H9 (cell line): ENCODE measurements around the gene VAPA. TPM values are rescaled to one million over a fixed set of nuclear protein-coding genes. Genes with fewer than 3 reads are reported as not detected.

Experiments used
- DNase-seq: peaks from one replicate; pipeline ENCODE4 v3.0.0-alpha.2; 2017
- H2AFZ ChIP-seq: one replicate; pipeline ENCODE4 v1.6.1; 2013; ENCODE audit warnings: mild to moderate bottlenecking, low read length, control low read depth, moderate library complexity
- H2AK5ac ChIP-seq: 2 replicates; pipeline ENCODE4 v1.6.1; 2013; ENCODE audit warnings: low read length, control low read depth, mixed read lengths; ENCODE audit not compliant: insufficient read length
- H2BK120ac ChIP-seq: one replicate; pipeline ENCODE4 v1.6.1; 2013; ENCODE audit warnings: low read depth, mild to moderate bottlenecking, low read length, control low read depth, inconsistent platforms; ENCODE audit not compliant: poor library complexity, severe bottlenecking
- H2BK12ac ChIP-seq: 2 replicates; pipeline ENCODE4 v1.6.1; 2013; ENCODE audit warnings: low read length, control low read depth, mixed read lengths, low read depth; ENCODE audit not compliant: insufficient read length
- H2BK15ac ChIP-seq: 2 replicates; pipeline ENCODE4 v1.6.1; 2013; ENCODE audit warnings: low read depth, low read length, control low read depth
- H2BK20ac ChIP-seq: one replicate; pipeline ENCODE4 v1.6.1; 2013; ENCODE audit warnings: low read depth, mild to moderate bottlenecking, low read length, control low read depth, inconsistent platforms; ENCODE audit not compliant: poor library complexity, severe bottlenecking
- H2BK5ac ChIP-seq: 2 replicates; pipeline ENCODE4 v1.6.1; 2013; ENCODE audit warnings: low read length, control low read depth, mixed read lengths; ENCODE audit not compliant: insufficient read length
- H3K14ac ChIP-seq: 2 replicates; pipeline ENCODE4 v1.6.1; 2013; ENCODE audit warnings: low read length, control low read depth; ENCODE audit not compliant: insufficient read depth
- H3K18ac ChIP-seq: 2 replicates; pipeline ENCODE4 v1.6.1; 2013; ENCODE audit warnings: low read depth, mild to moderate bottlenecking, mixed read lengths, low read length, control low read depth; ENCODE audit not compliant: insufficient read length
- H3K23ac ChIP-seq: 2 replicates; pipeline ENCODE4 v1.6.1; 2013; ENCODE audit warnings: low read length, control low read depth, mixed read lengths, low read depth; ENCODE audit not compliant: insufficient read length
- H3K23me2 ChIP-seq: 2 replicates; pipeline ENCODE4 v1.6.1; 2013; ENCODE audit warnings: low read depth, mild to moderate bottlenecking, mixed read lengths, low read length, control low read depth; ENCODE audit not compliant: insufficient read length, poor library complexity, severe bottlenecking
- H3K27ac ChIP-seq: 2 replicates; pipeline ENCODE4 v1.5.1; 2013; ENCODE audit warnings: low read length, control low read depth, mixed read lengths, low read depth; ENCODE audit not compliant: insufficient read length
- H3K27me3 ChIP-seq: 2 replicates; pipeline ENCODE4 v1.6.1; 2013; ENCODE audit warnings: low read length, control low read depth, inconsistent platforms; ENCODE audit not compliant: insufficient read depth
- H3K4ac ChIP-seq: 2 replicates; pipeline ENCODE4 v1.6.1; 2013; ENCODE audit warnings: low read depth, mild to moderate bottlenecking, control low read depth, inconsistent platforms, low read length, moderate library complexity
- H3K4me1 ChIP-seq: 2 replicates; pipeline ENCODE4 v1.6.1; 2013; ENCODE audit warnings: low read length, control low read depth, inconsistent platforms; ENCODE audit not compliant: insufficient read depth
- H3K4me2 ChIP-seq: 2 replicates; pipeline ENCODE4 v1.6.1; 2013; ENCODE audit warnings: low read length, control low read depth, mixed read lengths; ENCODE audit not compliant: insufficient read length, insufficient read depth
- H3K56ac ChIP-seq: 2 replicates; pipeline ENCODE4 v1.6.1; 2013; ENCODE audit warnings: low read depth, mild to moderate bottlenecking, mixed read lengths, low read length, control low read depth; ENCODE audit not compliant: insufficient read length
- H3K79me1 ChIP-seq: 2 replicates; pipeline ENCODE4 v1.6.1; 2013; ENCODE audit warnings: low read depth, mild to moderate bottlenecking, moderate library complexity, low read length, control low read depth, inconsistent platforms; ENCODE audit not compliant: insufficient read depth, poor library complexity, severe bottlenecking
- H3K79me2 ChIP-seq: 2 replicates; pipeline ENCODE4 v1.6.1; 2013; ENCODE audit warnings: low read length, control low read depth, inconsistent platforms; ENCODE audit not compliant: insufficient read depth
- H3K9ac ChIP-seq: 2 replicates; pipeline ENCODE4 v1.6.1; 2013; ENCODE audit warnings: low read length, control low read depth, mixed read lengths; ENCODE audit not compliant: insufficient read length; ENCODE audit errors: extremely low read depth
- H3K9me3 ChIP-seq: one replicate; pipeline ENCODE4 v1.6.1; 2013; ENCODE audit warnings: low read depth, low read length, inconsistent platforms; ENCODE audit not compliant: control insufficient read depth
- H3T11ph ChIP-seq: one replicate; pipeline ENCODE4 v1.6.1; 2013; ENCODE audit warnings: mild to moderate bottlenecking, low read length, control low read depth, inconsistent platforms
- H4K20me1 ChIP-seq: one replicate; pipeline ENCODE4 v1.6.1; 2013; ENCODE audit not compliant: control insufficient read depth, insufficient read length, insufficient read depth
- H4K5ac ChIP-seq: 2 replicates; pipeline ENCODE4 v1.6.1; 2013; ENCODE audit warnings: low read depth, mild to moderate bottlenecking, mixed read lengths, low read length, control low read depth; ENCODE audit not compliant: insufficient read length
- H4K8ac ChIP-seq: replicated peaks from 2 replicates; pipeline ENCODE4 v1.6.1; 2013; ENCODE audit warnings: low read length, control low read depth, mixed read lengths, low read depth; ENCODE audit not compliant: insufficient read length
- H4K91ac ChIP-seq: 2 replicates; pipeline ENCODE4 v1.6.1; 2013; ENCODE audit warnings: low read depth, mild to moderate bottlenecking, moderate library complexity, mixed read lengths, low read length, control low read depth; ENCODE audit not compliant: insufficient read length
- H3K27ac Mint-ChIP-seq, 3 experiments: 2 replicates in 2 of 3; 3 replicates in 1 of 3; pipeline ENCODE4 v1.8.0; 2020 to 2021; ENCODE audit warnings: mixed read lengths in 3 of 3, mild to moderate bottlenecking in 1 of 3, moderate library complexity in 1 of 3
- H3K27me3 Mint-ChIP-seq: 2 replicates; pipeline ENCODE4 v1.8.0; 2021; ENCODE audit warnings: low read depth, mild to moderate bottlenecking, moderate library complexity, mixed read lengths
- H3K36me3 Mint-ChIP-seq, 3 experiments: 2 replicates in 2 of 3; 3 replicates in 1 of 3; pipeline ENCODE4 v1.8.0; 2020 to 2021; ENCODE audit warnings: low read depth in 3 of 3, mixed read lengths in 3 of 3; ENCODE audit not compliant: insufficient read depth in 1 of 3
- H3K4me1 Mint-ChIP-seq, 2 experiments: 2 replicates each; pipeline ENCODE4 v1.8.0; 2020; ENCODE audit warnings: mixed read lengths in 2 of 2
- H3K4me3 Mint-ChIP-seq, 2 experiments: 2 replicates in 1 of 2; 3 replicates in 1 of 2; pipeline ENCODE4 v1.8.0; 2020 to 2021; ENCODE audit warnings: mild to moderate bottlenecking in 2 of 2, mixed read lengths in 2 of 2, moderate library complexity in 1 of 2
- H3K9me3 Mint-ChIP-seq, 2 experiments: 2 replicates in 1 of 2; 3 replicates in 1 of 2; pipeline ENCODE4 v1.8.0; 2020; ENCODE audit warnings: mild to moderate bottlenecking in 2 of 2, mixed read lengths in 2 of 2, moderate library complexity in 1 of 2
- CTCF ChIP-seq: fragments of 200-600 bp; sonication (generic); conservative IDR thresholded peaks from 3 replicates; pipeline ENCODE4 v1.8.0; 2021; ENCODE audit warnings: antibody characterized with exemption, mild to moderate bottlenecking
- WGBS: extraction: QIAGEN DNeasy Blood & Tissue Kit; methylation state at CpG from one replicate; pipeline ENCODE4 v1.1.7; 2013; ENCODE audit warnings: missing lambda C conversion rate, low lambda C conversion rate, mixed read lengths; ENCODE audit not compliant: insufficient read length; ENCODE audit errors: extremely low coverage; 5-methylcytosine and 5-hydroxymethylcytosine counted together
- total RNA-seq: library from RNA; stranded (reverse); gene quantifications from 2 replicates; pipeline ENCODE4 v1.2.1, GENCODE V29; 2021

Gene VAPA
- total RNA-seq, 1 experiment from 2014 or later, result 141 TPM

- WGBS, result no CpG with 5 or more reads among the region's 3 CpGs
- DNase-seq, result no peak
- H4K8ac ChIP-seq, result no peak overlapping the region
- no peak overlapping the region for H3K9ac ChIP-seq
- no peak overlapping the region for H3K27ac ChIP-seq
- no peak overlapping the region for H3K18ac ChIP-seq
- no peaks in the 10 kb centered on the region for H3K9me3 ChIP-seq
- no peaks in the 10 kb centered on the region for H3K27me3 ChIP-seq
- no peak overlapping the region for H2BK12ac ChIP-seq
- no peak overlapping the region for H2BK20ac ChIP-seq
- peaks cover 14% of the 10 kb centered on the region for H3K79me1 ChIP-seq
- Mint-ChIP-seq H3K9me3 (no peaks in the 10 kb centered on the region), H3K27me3 (no peaks in the 10 kb centered on the region), H3K4me3 (no peak overlapping the region), H3K4me1 (peaks cover 7 to 18% of the 10 kb centered on the region in 2 experiments), H3K27ac (peak overlapping the region in 2 of 3 experiments; percentile 35 to 47; a peak in 4 of 7 replicates), H3K36me3 (peaks cover 8 to 55% (median 29%) of the 10 kb centered on the region in 3 experiments; a peak in 6 of 7 replicates)
- no peak overlapping the region for H3K14ac ChIP-seq
- no peaks in the 10 kb centered on the region; the same call in 1 of the 2 replicates for H3K4me1 ChIP-seq
- H3K4ac ChIP-seq, result no peak overlapping the region
- no peak for TF ChIP-seq CTCF
- no peak overlapping the region for H2AFZ ChIP-seq
- no peak overlapping the region for H4K5ac ChIP-seq
- no peak overlapping the region for H2AK5ac ChIP-seq
- no peak overlapping the region for H3K4me2 ChIP-seq
- H3K79me2 ChIP-seq, result peaks cover 6% of the 10 kb centered on the region
- no peak overlapping the region for H2BK5ac ChIP-seq
- no peak overlapping the region for H3K23ac ChIP-seq
- no peak overlapping the region for H3T11ph ChIP-seq
- H4K91ac ChIP-seq, result no peak overlapping the region
- H2BK120ac ChIP-seq, result no peak overlapping the region
- H3K56ac ChIP-seq, result no peak overlapping the region
- no peaks in the 10 kb centered on the region for H4K20me1 ChIP-seq
- H3K23me2 ChIP-seq, result no peaks in the 10 kb centered on the region
- H2BK15ac ChIP-seq, result no peak overlapping the region
These were observed 20.0 kb downstream of the VAPA start for GRCh38 chr18:9933865-9934264.
